DND-41 (cell line): ENCODE data around the gene ASPA.

Source experiments
- ATAC-seq: fragments of 200-7000 bp; cut with Tn5 transposase; 3 replicates; pipeline ENCODE4 v1.9.1; 2021; ENCODE audit warnings: low read depth; ENCODE audit not compliant: insufficient read depth
- DNase-seq: peaks from one replicate; pipeline ENCODE4 v3.0.0-alpha.2; 2020
- H2AFZ ChIP-seq: 2 replicates; pipeline ENCODE4 v1.6.0; 2012; ENCODE audit warnings: low read depth, low read length
- H3K27ac ChIP-seq: 2 replicates; pipeline ENCODE4 v1.5.1; 2012; ENCODE audit warnings: low read length, inconsistent platforms
- H3K27me3 ChIP-seq: fragments of 200-600 bp; sonication (generic); 2 replicates; pipeline ENCODE4 v1.6.0; 2012; ENCODE audit warnings: low read length, mild to moderate bottlenecking, inconsistent platforms; ENCODE audit not compliant: insufficient read depth, poor library complexity
- H3K36me3 ChIP-seq: 2 replicates; pipeline ENCODE4 v1.5.1; 2012; ENCODE audit warnings: low read length, inconsistent platforms; ENCODE audit not compliant: insufficient read depth
- H3K4me1 ChIP-seq: 2 replicates; pipeline ENCODE4 v1.5.1; 2012; ENCODE audit warnings: mild to moderate bottlenecking, low read length; ENCODE audit not compliant: insufficient read depth
- H3K4me2 ChIP-seq: 2 replicates; pipeline ENCODE4 v1.6.0; 2012; ENCODE audit warnings: mild to moderate bottlenecking, moderate library complexity, low read length, inconsistent platforms; ENCODE audit not compliant: insufficient read depth
- H3K4me3 ChIP-seq, 2 experiments: fragments of 200-600 bp in 1 of 2; shearing (Covaris generic) in 1 of 2; 2 replicates each; pipeline ENCODE4 v1.5.1; 2012 to 2016; ENCODE audit warnings: inconsistent platforms in 2 of 2, low read length in 2 of 2, mild to moderate bottlenecking in 2 of 2, low read depth in 1 of 2, moderate library complexity in 1 of 2
- H3K79me2 ChIP-seq: 2 replicates; pipeline ENCODE4 v1.6.0; 2012; ENCODE audit warnings: low read length, inconsistent platforms; ENCODE audit not compliant: insufficient read depth
- H3K9ac ChIP-seq: 2 replicates; pipeline ENCODE4 v1.6.0; 2012; ENCODE audit warnings: low read depth, mild to moderate bottlenecking, inconsistent platforms, low read length, moderate library complexity
- H3K9me3 ChIP-seq: 2 replicates; pipeline ENCODE4 v1.5.1; 2012; ENCODE audit warnings: low read length, moderate library complexity, mild to moderate bottlenecking, inconsistent platforms; ENCODE audit not compliant: insufficient read depth, severe bottlenecking
- H4K20me1 ChIP-seq: 2 replicates; pipeline ENCODE4 v1.6.0; 2012; ENCODE audit warnings: low read length; ENCODE audit not compliant: insufficient read depth
- CTCF ChIP-seq: IDR thresholded peaks from 2 replicates; pipeline ENCODE4 v1.5.1; 2012; ENCODE audit warnings: borderline replicate concordance, low read length, moderate library complexity, mild to moderate bottlenecking; ENCODE audit not compliant: poor library complexity, severe bottlenecking; ENCODE audit errors: extremely low read depth
- EZH2 ChIP-seq: IDR thresholded peaks from 3 replicates; pipeline ENCODE4 v1.6.1; 2012; ENCODE audit warnings: borderline replicate concordance, low read depth, mild to moderate bottlenecking, moderate library complexity, low read length, inconsistent platforms; ENCODE audit not compliant: severe bottlenecking

ASPA gene

GRCh38 chr17:3532859-3533142, 57.0 kb downstream of the ASPA start:
- TF ChIP-seq EZH2 = no peak
- no peak for TF ChIP-seq CTCF
- ATAC-seq = no peak
- H3K79me2 ChIP-seq = no peaks in the 10 kb centered on the region

GRCh38 chr17:3533752-3534151, 58.0 kb downstream of the ASPA start:
- Histone ChIP-seq H3K27ac (no peak overlapping the region), H3K4me2 (no peak overlapping the region), H3K36me3 (no peaks in the 10 kb centered on the region), H2AFZ (no peak overlapping the region), H3K9ac (no peak overlapping the region), H3K4me3 (no peak overlapping the region), H3K79me2 (no peaks in the 10 kb centered on the region), H3K4me1 (no peaks in the 10 kb centered on the region), H3K27me3 (no peaks in the 10 kb centered on the region), H4K20me1 (no peaks in the 10 kb centered on the region; the same call in 1 of the 2 replicates), H3K9me3 (no peaks in the 10 kb centered on the region)
- ATAC-seq = no peak
- TF ChIP-seq CTCF (no peak), EZH2 (no peak)
- no peak for DNase-seq

More at GRCh38 chr17:3532859-3533142, 57.0 kb downstream of the ASPA start:
- no peak overlapping the region for H2AFZ ChIP-seq
- no peak overlapping the region for H3K9ac ChIP-seq
- DNase-seq = no peak
- H3K4me1 ChIP-seq = no peaks in the 10 kb centered on the region
- no peaks in the 10 kb centered on the region for H3K9me3 ChIP-seq
- H3K27ac ChIP-seq = no peak overlapping the region
- H4K20me1 ChIP-seq = no peaks in the 10 kb centered on the region; the same call in 1 of the 2 replicates
- no peaks in the 10 kb centered on the region for H3K27me3 ChIP-seq
- no peaks in the 10 kb centered on the region for H3K36me3 ChIP-seq
- H3K4me3 ChIP-seq = no peak overlapping the region
- no peak overlapping the region for H3K4me2 ChIP-seq

GRCh38 chr17:3534881-3535252, 59.1 kb downstream of the ASPA start:
- Histone ChIP-seq H3K4me3 (no peak overlapping the region), H3K27me3 (no peaks in the 10 kb centered on the region), H3K4me1 (no peaks in the 10 kb centered on the region), H3K79me2 (no peaks in the 10 kb centered on the region), H3K27ac (no peak overlapping the region), H3K9ac (no peak overlapping the region), H3K4me2 (no peak overlapping the region), H3K9me3 (no peaks in the 10 kb centered on the region), H3K36me3 (no peaks in the 10 kb centered on the region), H2AFZ (no peak overlapping the region), H4K20me1 (no peaks in the 10 kb centered on the region; the same call in 1 of the 2 replicates)
- TF ChIP-seq EZH2 (no peak), CTCF (no peak)
- DNase-seq (no peak), ATAC-seq (no peak)

GRCh38 chr17:3535253-3535995, 59.6 kb downstream of the ASPA start:
- H3K4me3 ChIP-seq = no peak overlapping the region
- no peaks in the 10 kb centered on the region for H3K9me3 ChIP-seq
- no peak overlapping the region for H2AFZ ChIP-seq
- H3K27ac ChIP-seq = no peak overlapping the region
- no peaks in the 10 kb centered on the region for H3K27me3 ChIP-seq
- no peak for TF ChIP-seq EZH2
- ATAC-seq (no peak), DNase-seq (no peak)
- H3K36me3 ChIP-seq = no peaks in the 10 kb centered on the region
- no peaks in the 10 kb centered on the region; the same call in 1 of the 2 replicates for H4K20me1 ChIP-seq
- no peaks in the 10 kb centered on the region for H3K4me1 ChIP-seq
- H3K9ac ChIP-seq = no peak overlapping the region
- H3K79me2 ChIP-seq = no peaks in the 10 kb centered on the region
- H3K4me2 ChIP-seq = no peak overlapping the region
